Mesothelial cell of epicardium (in vitro differentiated cells): ENCODE results near the gene SPI1. TPM values are rescaled to one million over a fixed set of nuclear protein-coding genes. Genes with fewer than 3 reads are reported as not detected.
A peak's percentile ranks its signal among the peaks of the same experiment; 100 is the strongest.

Source experiments
- DNase-seq, 2 experiments: peaks; one replicate each; pipeline ENCODE4 v3.0.0; 2021; ENCODE audit warnings: low spot score in 2 of 2; ENCODE audit not compliant: unreplicated experiment in 2 of 2
- H3K27ac Mint-ChIP-seq: 2 replicates; pipeline ENCODE4 v1.8.0; 2021; ENCODE audit warnings: mixed read lengths
- H3K27me3 Mint-ChIP-seq: 2 replicates; pipeline ENCODE4 v1.8.0; 2021; ENCODE audit warnings: low read depth, mixed read lengths
- H3K36me3 Mint-ChIP-seq: 2 replicates; pipeline ENCODE4 v1.8.0; 2021; ENCODE audit warnings: mixed read lengths
- H3K4me1 Mint-ChIP-seq: 2 replicates; pipeline ENCODE4 v1.8.0; 2021; ENCODE audit warnings: mixed read lengths
- H3K4me3 Mint-ChIP-seq: 2 replicates; pipeline ENCODE4 v1.8.0; 2021; ENCODE audit warnings: mild to moderate bottlenecking, moderate library complexity, mixed read lengths
- H3K9me3 Mint-ChIP-seq: 2 replicates; pipeline ENCODE4 v1.8.0; 2021; ENCODE audit warnings: mixed read lengths
- CTCF ChIP-seq: fragments of 200-600 bp; sonication (generic); IDR thresholded peaks from one replicate; pipeline ENCODE4 v1.5.0; 2021; ENCODE audit warnings: antibody characterized with exemption; ENCODE audit not compliant: unreplicated experiment
- total RNA-seq: library from RNA; stranded (reverse); gene quantifications from 3 replicates; pipeline ENCODE4 v1.2.1, GENCODE V29; 2021

SPI1 gene
- total RNA-seq, 1 donor from 2014 or later: not detected

GRCh38 chr11:47373876-47374719 is 4.2 kb downstream of the SPI1 start:
- H3K9me3 Mint-ChIP-seq: no peaks in the 10 kb centered on the region
- TF ChIP-seq CTCF: peak; percentile 91
- no peak overlapping the region for H3K4me3 Mint-ChIP-seq
- peak; percentile 80 to 91 for DNase-seq
- H3K4me1 Mint-ChIP-seq: no peaks in the 10 kb centered on the region
- H3K36me3 Mint-ChIP-seq: no peaks in the 10 kb centered on the region
- no peak overlapping the region for H3K27ac Mint-ChIP-seq
- no peaks in the 10 kb centered on the region for H3K27me3 Mint-ChIP-seq

GRCh38 chr11:47372422-47372821 is 5.9 kb downstream of the SPI1 start:
- no peak overlapping the region for H3K4me3 Mint-ChIP-seq
- H3K27me3 Mint-ChIP-seq: peaks cover 4% of the 10 kb centered on the region
- DNase-seq: no peak
- no peak overlapping the region for H3K27ac Mint-ChIP-seq
- H3K4me1 Mint-ChIP-seq: no peaks in the 10 kb centered on the region
- no peaks in the 10 kb centered on the region for H3K9me3 Mint-ChIP-seq
- no peak for TF ChIP-seq CTCF
- H3K36me3 Mint-ChIP-seq: no peaks in the 10 kb centered on the region

- Mint-ChIP-seq H3K27ac (no peak overlapping the region), H3K27me3 (peaks cover 10% of the 10 kb centered on the region), H3K4me1 (no peaks in the 10 kb centered on the region), H3K4me3 (no peak overlapping the region), H3K36me3 (no peaks in the 10 kb centered on the region), H3K9me3 (no peaks in the 10 kb centered on the region)
- DNase-seq: no peak
- no peak for TF ChIP-seq CTCF
Measured at GRCh38 chr11:47369676-47370075, 8.7 kb downstream of the SPI1 start.

- Mint-ChIP-seq H3K4me3 (no peak overlapping the region), H3K27ac (no peak overlapping the region), H3K36me3 (no peaks in the 10 kb centered on the region), H3K27me3 (peaks cover 10% of the 10 kb centered on the region), H3K9me3 (no peaks in the 10 kb centered on the region), H3K4me1 (no peaks in the 10 kb centered on the region)
- no peak for TF ChIP-seq CTCF
- DNase-seq: no peak
Measured at GRCh38 chr11:47366020-47366490, 12.3 kb downstream of the SPI1 start.

GRCh38 chr11:47361419-47361818 is 16.9 kb downstream of the SPI1 start:
- no peak overlapping the region for H3K4me3 Mint-ChIP-seq
- H3K27ac Mint-ChIP-seq: no peak overlapping the region
- DNase-seq: no peak

More at GRCh38 chr11:47361419-47361818, 16.9 kb downstream of the SPI1 start:
- H3K9me3 Mint-ChIP-seq: no peaks in the 10 kb centered on the region
- H3K36me3 Mint-ChIP-seq: no peaks in the 10 kb centered on the region
- TF ChIP-seq CTCF: no peak
- H3K27me3 Mint-ChIP-seq: peaks cover 3% of the 10 kb centered on the region
- H3K4me1 Mint-ChIP-seq: no peaks in the 10 kb centered on the region
